ENCODE results near the gene DEPDC5.

- TF ChIP-seq CTCF (IDR thresholded peaks at IDR 0.05 in 4 of 5, conservative IDR thresholded peaks at IDR 0.05 in 1 of 5) (no peak), POLR2A (IDR thresholded peaks at IDR 0.05) (no peak)
These were observed 100.1 kb downstream of the DEPDC5 start for GRCh38 chr22:31853736-31854495.

Measured in gastrocnemius medialis (tissue), 4 donors.